ENCODE measurements around the gene HECTD4. TPM values are rescaled to one million over a fixed set of nuclear protein-coding genes. Genes with fewer than 3 reads are reported as not detected.

HECTD4 gene
- total RNA-seq, 1 experiment from 2014 or later = 37.4 TPM

GRCh38 chr12:112354399-112354798 is 27.8 kb downstream of the HECTD4 start:
- no peaks in the 10 kb centered on the region for H3K9me3 ChIP-seq (ENCODE audit: insufficient read depth, low read depth)
- CTCF ChIA-PET = no interaction called here

GRCh38 chr12:112353393-112353792 is 28.8 kb downstream of the HECTD4 start:
- H3K4me1 ChIP-seq (replicated peaks; ENCODE audit: insufficient read depth) = 0 out of 2 replicates have a peak, but pooled peaks cover 3% of the 10 kb centered on the region
- CTCF ChIA-PET = no interaction called here
- no peak overlapping the region for H3K4me2 ChIP-seq
- TF ChIP-seq CTCF (conservative IDR thresholded peaks at IDR 0.05) (no peak), EZH2 (IDR thresholded peaks at IDR 0.05; ENCODE audit: low read depth) (no peak)
- no peaks in the 10 kb centered on the region; the same call in 1 of the 2 replicates for H4K20me1 ChIP-seq (ENCODE audit: insufficient read depth)
- POLR2A ChIA-PET (ENCODE audit: unreplicated experiment) = interaction anchor here (0.7 kb wide), 1 partner anchor 24 kb away, joined by 3 read pairs; no protein-coding TSS in a partner anchor
- H3K36me3 ChIP-seq (ENCODE audit: low read depth) = no peaks in the 10 kb centered on the region
- H3K9me3 ChIP-seq (ENCODE audit: insufficient read depth, low read depth) = no peaks in the 10 kb centered on the region
- peaks cover 4% of the 10 kb centered on the region; the same call in 1 of the 2 replicates for H3K79me2 ChIP-seq (ENCODE audit: low read depth)
- peak overlapping the region; percentile 69 for H3K27ac ChIP-seq
- peak in 1 of 2 experiments; percentile 47 for DNase-seq
- H3F3A ChIP-seq (ENCODE audit: insufficient read depth, low read depth) = no peaks in the 10 kb centered on the region
- H3K27me3 ChIP-seq (ENCODE audit: insufficient read depth, low read depth) = no peaks in the 10 kb centered on the region
- no TSS peak for BruUV-seq (replicated peaks)
- intact Hi-C loops (cut with micrococcal nuclease; ENCODE audit: unreplicated experiment) = no loop called here
- H3K9me2 ChIP-seq (ENCODE audit: insufficient read depth) = no peaks in the 10 kb centered on the region
- H3K4me3 ChIP-seq = no peak overlapping the region
- H2AFZ ChIP-seq = no peak overlapping the region

More at GRCh38 chr12:112354399-112354798, 27.8 kb downstream of the HECTD4 start:
- no peak for TF ChIP-seq EZH2 (IDR thresholded peaks at IDR 0.05; ENCODE audit: low read depth)
- no peak for TF ChIP-seq CTCF (conservative IDR thresholded peaks at IDR 0.05)
- intact Hi-C loops (cut with micrococcal nuclease; ENCODE audit: unreplicated experiment) = no loop called here
- Histone ChIP-seq H3K4me1 (replicated peaks; ENCODE audit: insufficient read depth) (0 out of 2 replicates have a peak, but pooled peaks cover 3% of the 10 kb centered on the region), H3F3A (ENCODE audit: insufficient read depth, low read depth) (no peaks in the 10 kb centered on the region), H3K36me3 (ENCODE audit: low read depth) (no peaks in the 10 kb centered on the region), H3K4me3 (no peak overlapping the region), H3K9me2 (ENCODE audit: insufficient read depth) (no peaks in the 10 kb centered on the region), H3K27ac (no peak overlapping the region), H3K4me2 (no peak overlapping the region), H4K20me1 (ENCODE audit: insufficient read depth) (no peaks in the 10 kb centered on the region; the same call in 1 of the 2 replicates), H3K79me2 (ENCODE audit: low read depth) (peaks cover 4% of the 10 kb centered on the region; the same call in 1 of the 2 replicates), H3K27me3 (ENCODE audit: insufficient read depth, low read depth) (no peaks in the 10 kb centered on the region), H2AFZ (no peak overlapping the region)
- BruUV-seq (replicated peaks) = no TSS peak
- POLR2A ChIA-PET (ENCODE audit: unreplicated experiment) = no interaction called here
- no peak for DNase-seq

- no TSS peak for BruUV-seq (replicated peaks)
- no peaks in the 10 kb centered on the region for H3F3A ChIP-seq (ENCODE audit: insufficient read depth, low read depth)
- no peaks in the 10 kb centered on the region; the same call in 1 of the 2 replicates for H4K20me1 ChIP-seq (ENCODE audit: insufficient read depth)
- TF ChIP-seq CTCF (conservative IDR thresholded peaks at IDR 0.05) (no peak), EZH2 (IDR thresholded peaks at IDR 0.05; ENCODE audit: low read depth) (no peak)
- H3K4me2 ChIP-seq = no peak overlapping the region
- POLR2A ChIA-PET (ENCODE audit: unreplicated experiment) = interaction anchor here (0.7 kb wide), 1 partner anchor 25 kb away, joined by 3 read pairs; no protein-coding TSS in a partner anchor
- no peaks in the 10 kb centered on the region for H3K36me3 ChIP-seq (ENCODE audit: low read depth)
- H3K79me2 ChIP-seq (ENCODE audit: low read depth) = peaks cover 4% of the 10 kb centered on the region; the same call in 1 of the 2 replicates
- no peaks in the 10 kb centered on the region for H3K27me3 ChIP-seq (ENCODE audit: insufficient read depth, low read depth)
- H3K4me3 ChIP-seq = no peak overlapping the region
- CTCF ChIA-PET = no interaction called here
- H3K4me1 ChIP-seq (replicated peaks; ENCODE audit: insufficient read depth) = 0 out of 2 replicates have a peak, but pooled peaks cover 3% of the 10 kb centered on the region
- H3K27ac ChIP-seq = peak overlapping the region; percentile 69
- peak in 1 of 2 experiments; percentile 35 for DNase-seq
- intact Hi-C loops (cut with micrococcal nuclease; ENCODE audit: unreplicated experiment) = no loop called here
- no peak overlapping the region for H2AFZ ChIP-seq
- H3K9me2 ChIP-seq (ENCODE audit: insufficient read depth) = no peaks in the 10 kb centered on the region
- H3K9me3 ChIP-seq (ENCODE audit: insufficient read depth, low read depth) = no peaks in the 10 kb centered on the region
Observed at GRCh38 chr12:112352921-112353320, 29.3 kb downstream of the HECTD4 start.

Measured in PC-9 (cell line).